ENCODE data around the gene CLSTN2. TPM values are rescaled to one million over a fixed set of nuclear protein-coding genes. Genes with fewer than 3 reads are reported as not detected.

The CLSTN2 gene
- total and polyA plus RNA-seq, 2 of the 4 experiments (the other 2 are of a cell fraction) = under 0.01 to 0.07 TPM

GRCh38 chr3:140588558-140588957 is 653.6 kb downstream of the CLSTN2 start:
- Histone ChIP-seq H3K36me3 (ENCODE audit: control insufficient read depth, insufficient read depth, low read length) (no peaks in the 10 kb centered on the region), H3K4me3 (ENCODE audit: insufficient read depth, low read depth, low read length) (no peak overlapping the region), H2BK20ac (ENCODE audit: low read depth, low read length) (no peak overlapping the region), H3K4me1 (ENCODE audit: control insufficient read depth, insufficient read depth, low read length) (no peaks in the 10 kb centered on the region), H3K9me3 (ENCODE audit: control insufficient read depth, insufficient read depth, low read length) (no peaks in the 10 kb centered on the region; the same call in 1 of the 2 replicates), H3K27ac (ENCODE audit: insufficient read depth, low read length) (no peak overlapping the region), H2BK120ac (ENCODE audit: low read depth, low read length) (no peak overlapping the region), H3K27me3 (ENCODE audit: control insufficient read depth, insufficient read depth, low read length) (no peaks in the 10 kb centered on the region), H4K8ac (ENCODE audit: low read depth in 2 of 2, low read length in 2 of 2) (no peak overlapping the region), H4K91ac (ENCODE audit: insufficient read depth, low read depth, low read length) (no peak overlapping the region), H2BK5ac (ENCODE audit: low read depth, low read length, poor library complexity, severe bottlenecking) (no peak overlapping the region), H2AK9ac (replicated peaks; ENCODE audit: low read depth, low read length, poor library complexity) (no peak overlapping the region), H2BK15ac (ENCODE audit: low read depth, low read length) (no peak overlapping the region), H3K18ac (ENCODE audit: low read depth, low read length) (no peak overlapping the region), H2AFZ (replicated peaks; ENCODE audit: low read length, poor library complexity) (no peak overlapping the region), H3K4me2 (ENCODE audit: low read depth, low read length) (no peak overlapping the region), H3K9me1 (ENCODE audit: insufficient read depth, low read length) (no peaks in the 10 kb centered on the region), H2AK5ac (ENCODE audit: low read depth, low read length) (no peak overlapping the region), H3K23ac (ENCODE audit: low read depth, low read length) (no peak overlapping the region), H3K4ac (ENCODE audit: low read depth, low read length) (no peak overlapping the region), H4K20me1 (ENCODE audit: insufficient read depth, low read length) (no peaks in the 10 kb centered on the region), H3K9ac (ENCODE audit: low read depth, low read length) (no peak overlapping the region), H3K14ac (replicated peaks; ENCODE audit: low read depth, low read length) (no peak overlapping the region), H3K56ac (ENCODE audit: extremely low read depth, insufficient read depth, low read length) (no peak overlapping the region), H3K79me1 (ENCODE audit: low read depth in 1 of 2, low read length in 2 of 2) (no peaks in the 10 kb centered on the region), H4K5ac (ENCODE audit: low read depth, low read length) (no peak overlapping the region)
- intact Hi-C loops (cut with micrococcal nuclease) = no loop called here
- POLR2A ChIA-PET (ENCODE audit: unreplicated experiment) = no interaction called here
- DNase-seq = no peak
- CTCF ChIA-PET = no interaction called here
- no peak for TF ChIP-seq POLR2A (IDR thresholded peaks at IDR 0.05; ENCODE audit: low read depth, low read length)
- no peak for TF ChIP-seq CHD1 (IDR thresholded peaks at IDR 0.05; ENCODE audit: low read depth, low read length)
- TF ChIP-seq RFX5 (IDR thresholded peaks at IDR 0.05; ENCODE audit: low read depth, low read length) = no peak
- TF ChIP-seq RCOR1 (IDR thresholded peaks at IDR 0.05; ENCODE audit: insufficient replicate concordance, low read length) = no peak
- no peak for TF ChIP-seq NFE2L2 (IDR thresholded peaks at IDR 0.05; ENCODE audit: low read depth, low read length)
- no peak for TF ChIP-seq RAD21 (IDR thresholded peaks at IDR 0.05; ENCODE audit: low read length)
- no peak for TF ChIP-seq SMC3 (IDR thresholded peaks at IDR 0.05; ENCODE audit: low read depth, low read length)
- no peak for TF ChIP-seq MAFK (IDR thresholded peaks at IDR 0.05; ENCODE audit: low read depth, low read length)
- in situ Hi-C loops (cut with MboI; ENCODE audit: low sequenced_read_pairs) = no loop called here
- dilution Hi-C loops (cut with HindIII; ENCODE audit: low sequenced_read_pairs, unreplicated experiment) = no loop called here
- BruUV-seq (replicated peaks) = no TSS peak
- WGBS, 2 experiments (ENCODE audit: extremely low coverage in 2 of 2, insufficient read length in 1 of 2) = no CpG with 5 or more reads among the region's 3 CpGs
- ATAC-seq (ENCODE audit: low read depth) = no peak

All from IMR-90 (cell line).